Smooth muscle cell (in vitro differentiated cells): Measurements from ENCODE around the gene ZNF808. TPM values are rescaled to one million over a fixed set of nuclear protein-coding genes. Genes with fewer than 3 reads are reported as not detected.
"Not testable (repeated sequence)": the region's sequence is repeated elsewhere in the genome, so short reads cannot be mapped to it uniquely, and the experiment has no call there.

Experiments
- DNase-seq: peaks from one replicate; lab custom pipeline; 2025; ENCODE audit not compliant: unreplicated experiment; lab: John Stamatoyannopoulos, UW
- H2AFZ ChIP-seq: fragments of 200-600 bp; sonication (generic); 2 replicates; pipeline ENCODE4 v1.6.0; 2016; ENCODE audit warnings: antibody characterized with exemption, low read depth, mild to moderate bottlenecking
- H3F3A ChIP-seq: fragments of 200-600 bp; sonication (generic); 2 replicates; pipeline ENCODE4 v1.6.0; 2017; ENCODE audit warnings: antibody characterized with exemption, low read depth
- H3K27ac ChIP-seq: fragments of 200-600 bp; sonication (generic); 2 replicates; pipeline ENCODE4 v1.5.1; 2016; ENCODE audit warnings: low read depth, mild to moderate bottlenecking
- H3K27me3 ChIP-seq: fragments of 200-600 bp; sonication (generic); 2 replicates; pipeline ENCODE4 v1.6.1; 2016; ENCODE audit warnings: low read depth, mild to moderate bottlenecking
- H3K36me3 ChIP-seq: fragments of 200-600 bp; sonication (generic); 2 replicates; pipeline ENCODE4 v1.5.1; 2016; ENCODE audit warnings: low read depth
- H3K4me1 ChIP-seq: fragments of 200-600 bp; sonication (generic); 2 replicates; pipeline ENCODE4 v1.5.1; 2016; ENCODE audit warnings: low read depth
- H3K4me2 ChIP-seq: fragments of 200-600 bp; sonication (generic); 2 replicates; pipeline ENCODE4 v1.6.0; 2016; ENCODE audit warnings: mild to moderate bottlenecking
- H3K4me3 ChIP-seq: fragments of 200-600 bp; sonication (generic); 2 replicates; pipeline ENCODE4 v1.5.1; 2016; ENCODE audit warnings: mild to moderate bottlenecking
- H3K79me2 ChIP-seq: fragments of 200-600 bp; sonication (generic); 2 replicates; pipeline ENCODE4 v1.6.0; 2016; ENCODE audit warnings: low read depth, mild to moderate bottlenecking
- H3K9ac ChIP-seq: fragments of 200-600 bp; sonication (generic); 2 replicates; pipeline ENCODE4 v1.6.0; 2016; ENCODE audit warnings: low read depth
- H3K9me3 ChIP-seq: fragments of 200-600 bp; sonication (generic); replicated peaks from 2 replicates; pipeline ENCODE4 v1.5.1; 2016; ENCODE audit warnings: low read depth
- H4K20me1 ChIP-seq: fragments of 200-600 bp; sonication (generic); 2 replicates; pipeline ENCODE4 v1.6.0; 2016; ENCODE audit warnings: low read depth
- CTCF ChIP-seq: fragments of 200-600 bp; sonication (generic); IDR thresholded peaks from 2 replicates; pipeline ENCODE4 v1.5.1; 2017; ENCODE audit warnings: borderline replicate concordance, mild to moderate bottlenecking, antibody characterized with exemption; ENCODE audit not compliant: insufficient read depth, poor library complexity, severe bottlenecking
- WGBS: methylation state at CpG from one replicate; pipeline ENCODE4 v1.1.7; 2016; ENCODE audit warnings: low lambda C conversion rate; 5-methylcytosine and 5-hydroxymethylcytosine counted together
- polyA plus RNA-seq: library from polyadenylated mRNA; unstranded; fragments of >200 nt; fragmentation: Nextera tagmentation; extraction: Ambion mirVana; gene quantifications from 2 replicates; pipeline ENCODE4 v1.2.1, GENCODE V29; 2016
- total RNA-seq: library from RNA; depleted of rRNA; stranded (reverse); fragments of >200 nt; gene quantifications from 2 replicates; pipeline ENCODE4 v1.2.3, GENCODE V29; 2014

The ZNF808 gene
- total and polyA plus RNA-seq, 2 experiments from 2014 or later, result 3.7 to 41.3 TPM

- Histone ChIP-seq H3K4me3 (no peak overlapping the region), H3K4me2 (no peak overlapping the region)
Measured at GRCh38 chr19:52584736-52585440, 57.4 kb downstream of the ZNF808 start.

GRCh38 chr19:52585604-52586003, 58.1 kb downstream of the ZNF808 start:
- Histone ChIP-seq H3F3A (no peaks in the 10 kb centered on the region), H3K9me3 (no peaks in the 10 kb centered on the region), H2AFZ (no peak overlapping the region), H3K9ac (no peak overlapping the region), H3K36me3 (peaks cover 12% of the 10 kb centered on the region), H4K20me1 (no peaks in the 10 kb centered on the region), H3K4me1 (no peaks in the 10 kb centered on the region), H3K4me2 (no peak overlapping the region), H3K4me3 (no peak overlapping the region), H3K27me3 (no peaks in the 10 kb centered on the region), H3K27ac (no peak overlapping the region), H3K79me2 (no peaks in the 10 kb centered on the region)
- 98% methylated on average over 6 of the region's 6 CpGs for WGBS
- DNase-seq, result no peak
- no peak for TF ChIP-seq CTCF

More at GRCh38 chr19:52584736-52585440, 57.4 kb downstream of the ZNF808 start:
- Histone ChIP-seq H4K20me1 (no peaks in the 10 kb centered on the region), H3K79me2 (no peaks in the 10 kb centered on the region), H3K27me3 (no peaks in the 10 kb centered on the region), H3K9me3 (no peaks in the 10 kb centered on the region), H2AFZ (no peak overlapping the region), H3K4me1 (no peaks in the 10 kb centered on the region), H3F3A (no peaks in the 10 kb centered on the region), H3K36me3 (peaks cover 20% of the 10 kb centered on the region), H3K9ac (no peak overlapping the region), H3K27ac (no peak overlapping the region)
- TF ChIP-seq CTCF, result no peak
- 98% methylated on average over 39 of the region's 39 CpGs for WGBS
- DNase-seq, result no peak

DNA sequence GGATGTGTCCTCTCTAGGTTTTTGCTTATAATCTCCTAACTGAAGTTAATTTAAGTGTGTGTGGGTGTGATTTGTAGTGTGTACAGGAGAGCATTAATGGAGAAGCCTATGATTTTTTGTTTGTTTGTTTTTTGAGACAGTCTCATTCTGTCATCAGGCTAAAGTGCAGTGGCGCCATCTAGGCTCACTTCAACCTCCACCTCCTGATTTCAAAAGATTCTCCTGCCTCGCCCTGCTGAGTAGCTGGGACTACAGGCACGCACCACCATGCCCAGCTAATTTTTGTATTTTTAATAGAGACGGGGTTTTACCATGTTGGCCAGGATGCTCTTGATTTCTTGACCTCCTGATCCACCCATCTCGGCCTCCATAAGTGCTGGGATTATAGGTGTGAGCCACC, 63.3 kb downstream of the ZNF808 start:
- Histone ChIP-seq H3K27ac (no peak overlapping the region), H3K4me2 (no peak overlapping the region), H3K79me2 (no peaks in the 10 kb centered on the region), H3F3A (no peaks in the 10 kb centered on the region), H3K36me3 (no peaks in the 10 kb centered on the region), H3K27me3 (no peaks in the 10 kb centered on the region), H3K4me3 (no peak overlapping the region), H4K20me1 (no peaks in the 10 kb centered on the region), H2AFZ (no peak overlapping the region), H3K4me1 (no peaks in the 10 kb centered on the region), H3K9me3 (no peaks in the 10 kb centered on the region), H3K9ac (no peak overlapping the region)
- WGBS, result 91% methylated on average over 5 of the region's 5 CpGs
- peak; percentile 11 for TF ChIP-seq CTCF
- no peak for DNase-seq

- TF ChIP-seq CTCF, result no peak
- no peaks in the 10 kb centered on the region for H3F3A ChIP-seq
- H3K4me2 ChIP-seq, result no peak overlapping the region
- H3K27ac ChIP-seq, result no peak overlapping the region
- 61% methylated on average over 3 of the region's 3 CpGs for WGBS
- no peaks in the 10 kb centered on the region for H3K79me2 ChIP-seq
- H3K9ac ChIP-seq, result no peak overlapping the region
- H3K27me3 ChIP-seq, result no peaks in the 10 kb centered on the region
- H4K20me1 ChIP-seq, result no peaks in the 10 kb centered on the region
- no peak overlapping the region for H2AFZ ChIP-seq
- no peaks in the 10 kb centered on the region for H3K9me3 ChIP-seq
- H3K4me3 ChIP-seq, result no peak overlapping the region
- H3K4me1 ChIP-seq, result no peaks in the 10 kb centered on the region
- peaks cover 8% of the 10 kb centered on the region for H3K36me3 ChIP-seq
- DNase-seq, result no peak
Measured at GRCh38 chr19:52592301-52592700, 64.8 kb downstream of the ZNF808 start.

DNA sequence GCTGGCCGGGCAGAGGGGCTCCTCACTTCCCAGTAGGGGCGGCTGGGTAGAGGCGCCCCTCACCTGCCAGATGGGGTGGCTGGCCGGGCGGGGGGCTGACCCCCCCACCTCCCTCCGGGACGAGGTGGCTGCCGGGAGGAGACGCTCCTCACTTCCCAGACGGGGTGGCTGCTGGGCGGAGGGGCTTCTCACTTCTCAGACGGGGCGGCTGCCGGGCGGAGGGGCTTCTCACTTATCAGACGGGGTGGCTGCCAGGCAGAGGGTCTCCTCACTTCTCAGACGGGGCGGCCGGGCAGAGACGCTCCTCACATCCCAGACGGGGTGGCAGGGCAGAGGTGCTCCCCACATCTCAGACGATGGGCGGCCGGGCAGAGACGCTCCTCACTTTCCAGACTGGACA, 66.0 kb downstream of the ZNF808 start:
- H3K79me2 ChIP-seq, H3K4me3 ChIP-seq, H3K36me3 ChIP-seq, H3K4me2 ChIP-seq, H3K4me1 ChIP-seq, DNase-seq, H3K27ac ChIP-seq, H2AFZ ChIP-seq, H3K27me3 ChIP-seq, H3K9me3 ChIP-seq, H3K9ac ChIP-seq, H4K20me1 ChIP-seq, H3F3A ChIP-seq: not testable (repeated sequence)
- no CpG with 5 or more reads among the region's 25 CpGs for WGBS
